HepG2 (cell line): ENCODE measurements around the gene DNTTIP2. TPM values are rescaled to one million over a fixed set of nuclear protein-coding genes. Genes with fewer than 3 reads are reported as not detected.

Experiments used
- ETV6 ChIP-seq: sonication (generic); formaldehyde crosslinking; conservative IDR thresholded peaks from 2 replicates; pipeline ENCODE4 v1.4.0; 2020; ENCODE audit warnings: missing genetic modification reagents
- GABPB1 ChIP-seq: IDR thresholded peaks from 2 replicates; pipeline ENCODE4 v1.6.1; 2016; ENCODE audit warnings: mild to moderate bottlenecking, missing genetic modification reagents, moderate library complexity, missing compliant biosample characterization
- GPBP1L1 ChIP-seq: sonication (generic); formaldehyde crosslinking; IDR thresholded peaks from 2 replicates; pipeline ENCODE4 v1.5.0; 2020; ENCODE audit warnings: mild to moderate bottlenecking, missing genetic modification reagents
- HDAC1 ChIP-seq: sonication (generic); formaldehyde crosslinking; IDR thresholded peaks from 2 replicates; pipeline ENCODE4 v1.5.1; 2020; ENCODE audit warnings: mild to moderate bottlenecking, missing genetic modification reagents
- HNF4G ChIP-seq, 2 experiments: sonication (generic) in 1 of 2; formaldehyde crosslinking in 1 of 2; IDR thresholded peaks; 2 replicates each; pipeline versions ENCODE4 v1.4.0 to v1.6.1; 2011 to 2020; ENCODE audit warnings: borderline replicate concordance in 2 of 2, low read depth in 2 of 2, mild to moderate bottlenecking in 2 of 2, low read length in 1 of 2, missing genetic modification reagents in 1 of 2, moderate library complexity in 1 of 2
- HNRNPLL ChIP-seq: fragments of 200-400 bp; formaldehyde crosslinking; IDR thresholded peaks from 2 replicates; pipeline ENCODE4 v1.6.1; 2017; ENCODE audit warnings: mild to moderate bottlenecking, low read depth, low read length; ENCODE audit not compliant: poor library complexity, severe bottlenecking
- NFIB ChIP-seq: sonication (generic); formaldehyde crosslinking; IDR thresholded peaks from 2 replicates; pipeline ENCODE4 v1.9.0; 2021; ENCODE audit warnings: missing genetic modification reagents, mild to moderate bottlenecking, borderline replicate concordance
- RBAK ChIP-seq: sonication (generic); formaldehyde crosslinking; IDR thresholded peaks from 2 replicates; pipeline ENCODE4 v1.5.1; 2020; ENCODE audit warnings: mild to moderate bottlenecking, missing genetic modification reagents
- SP140L ChIP-seq: sonication (generic); formaldehyde crosslinking; IDR thresholded peaks from 2 replicates; pipeline ENCODE4 v1.4.0; 2020; ENCODE audit warnings: missing genetic modification reagents, borderline replicate concordance
- SPEN ChIP-seq: sonication (generic); formaldehyde crosslinking; IDR thresholded peaks from 2 replicates; pipeline ENCODE4 v1.5.1; 2020; ENCODE audit warnings: low read depth, mild to moderate bottlenecking, missing genetic modification reagents
- SSRP1 ChIP-seq: IDR thresholded peaks from 2 replicates; pipeline ENCODE4 v1.6.1; 2016; ENCODE audit warnings: control low read depth
- TBX2 ChIP-seq: sonication (generic); formaldehyde crosslinking; IDR thresholded peaks from 2 replicates; pipeline ENCODE4 v1.5.0; 2020; ENCODE audit warnings: missing genetic modification reagents, mild to moderate bottlenecking, borderline replicate concordance
- TCF7 ChIP-seq: sonication (generic); IDR thresholded peaks from 2 replicates; pipeline ENCODE4 v1.6.1; 2016; ENCODE audit warnings: antibody characterized with exemption, low read depth
- TEF ChIP-seq: sonication (generic); formaldehyde crosslinking; IDR thresholded peaks from 2 replicates; pipeline ENCODE4 v1.5.0; 2020; ENCODE audit warnings: missing genetic modification reagents
- ZBTB43 ChIP-seq: sonication (generic); formaldehyde crosslinking; conservative IDR thresholded peaks from 2 replicates; pipeline ENCODE4 v1.4.0; 2020; ENCODE audit warnings: missing genetic modification reagents
- ZC3H13 ChIP-seq: sonication (generic); formaldehyde crosslinking; IDR thresholded peaks from 2 replicates; pipeline ENCODE4 v1.8.1; 2023; ENCODE audit warnings: mild to moderate bottlenecking, missing genetic modification reagents, moderate library complexity
- ZFP90 ChIP-seq: sonication (generic); formaldehyde crosslinking; IDR thresholded peaks from 2 replicates; pipeline ENCODE4 v1.8.0; 2022; ENCODE audit warnings: missing genetic modification reagents, mild to moderate bottlenecking, inconsistent platforms, borderline replicate concordance
- ZNF138 ChIP-seq: sonication (generic); formaldehyde crosslinking; IDR thresholded peaks from 2 replicates; pipeline ENCODE4 v1.5.0; 2020; ENCODE audit warnings: mild to moderate bottlenecking, low read depth, missing genetic modification reagents
- ZNF235 ChIP-seq: sonication (generic); formaldehyde crosslinking; IDR thresholded peaks from 2 replicates; pipeline ENCODE4 v1.8.1; 2023; ENCODE audit warnings: mild to moderate bottlenecking, missing genetic modification reagents, borderline replicate concordance
- ZNF264 ChIP-seq: sonication (generic); formaldehyde crosslinking; IDR thresholded peaks from 2 replicates; pipeline ENCODE4 v1.4.0; 2020; ENCODE audit warnings: missing genetic modification reagents
- ZNF343 ChIP-seq: sonication (generic); formaldehyde crosslinking; IDR thresholded peaks from 2 replicates; pipeline ENCODE4 v1.4.0; 2020; ENCODE audit warnings: mild to moderate bottlenecking, missing genetic modification reagents
- ZNF513 ChIP-seq: sonication (generic); formaldehyde crosslinking; conservative IDR thresholded peaks from 2 replicates; pipeline ENCODE4 v1.5.0; 2020; ENCODE audit warnings: missing genetic modification reagents
- ZNF678 ChIP-seq: sonication (generic); formaldehyde crosslinking; IDR thresholded peaks from 2 replicates; pipeline ENCODE4 v1.4.0; 2020; ENCODE audit warnings: mild to moderate bottlenecking, missing genetic modification reagents
- ZNF768 ChIP-seq: sonication (generic); formaldehyde crosslinking; IDR thresholded peaks from 2 replicates; pipeline ENCODE4 v1.4.0; 2020; ENCODE audit warnings: missing genetic modification reagents
- ZNF782 ChIP-seq: sonication (generic); formaldehyde crosslinking; IDR thresholded peaks from 2 replicates; pipeline ENCODE4 v1.4.0; 2020; ENCODE audit warnings: missing genetic modification reagents, mild to moderate bottlenecking, borderline replicate concordance
- polyA plus RNA-seq, 8 experiments: library from polyadenylated mRNA; depleted of rRNA in 3 of 8; stranded (reverse) in 7 of 8; unstranded in 1 of 8; fragments of >200 nt; fragmentation: Illumina TruSeq in 4 of 8; extraction: Trizol in 4 of 8; gene quantifications; 2 replicates each; pipeline versions ENCODE4 v1.2.1 to v1.2.3, GENCODE V29; 2011 to 2016; ENCODE audit warnings: low read depth in 4 of 8, missing spikeins in 1 of 8, mixed read lengths in 1 of 8; ENCODE audit not compliant: insufficient read depth in 1 of 8
- total RNA-seq, 5 experiments: library from RNA; depleted of rRNA; stranded (reverse); fragments of >200 nt; fragmentation: Illumina TruSeq; extraction: Trizol; gene quantifications; 2 replicates each; pipeline ENCODE4 v1.2.3, GENCODE V29; 2016; ENCODE audit warnings: low read depth in 1 of 5

DNTTIP2 gene
- total and polyA plus RNA-seq, 2 of the 13 experiments (the other 11 are each of a cell fraction or from before 2014, with no cell fraction given) = 11.4 to 63.3 TPM

- no peak; the same call in 1 of the 2 replicates for TF ChIP-seq ZNF768 (CRISPR knock-in tag)
- peak; percentile 76 for TF ChIP-seq ZBTB43 (CRISPR knock-in tag)
- TF ChIP-seq ZNF678 (CRISPR knock-in tag) = 0 out of 2 replicates have a peak, but pooled peaks have one; percentile 34
- peak; percentile 82; the same call in 1 of the 2 replicates for TF ChIP-seq ZNF138 (CRISPR knock-in tag)
- TF ChIP-seq ZNF513 (CRISPR knock-in tag) = no peak
- peak; percentile 30; the same call in 1 of the 2 replicates for TF ChIP-seq ZNF343 (CRISPR knock-in tag)
- no peak for TF ChIP-seq NFIB (CRISPR knock-in tag)
- TF ChIP-seq GPBP1L1 (CRISPR knock-in tag) = no peak
- no peak for TF ChIP-seq TEF
- TF ChIP-seq TCF7 = no peak
- TF ChIP-seq ZC3H13 = no peak
- TF ChIP-seq HDAC1 = peak; percentile 97
- TF ChIP-seq GABPB1 (CRISPR knock-in tag) = peak; percentile 99
- peak; percentile 59; the same call in 1 of the 2 replicates for TF ChIP-seq ZNF264 (CRISPR knock-in tag)
- peak; percentile 69 for TF ChIP-seq HNRNPLL
- peak; percentile 73; the same call in 1 of the 2 replicates for TF ChIP-seq SP140L (CRISPR knock-in tag)
- peak; percentile 90 for TF ChIP-seq TBX2 (CRISPR knock-in tag)
- TF ChIP-seq HNF4G (IDR thresholded peaks at IDR 0.05; ENCODE audit: borderline replicate concordance, low read depth, low read length) = no peak
- TF ChIP-seq HNF4G (CRISPR knock-in tag; IDR thresholded peaks at IDR 0.05; ENCODE audit: borderline replicate concordance, low read depth) = no peak
- TF ChIP-seq RBAK (CRISPR knock-in tag) = no peak
- TF ChIP-seq ZFP90 (CRISPR knock-in tag) = no peak; the same call in 1 of the 2 replicates
- 0 out of 2 replicates have a peak, but pooled peaks have one; percentile 28 for TF ChIP-seq ZNF235 (CRISPR knock-in tag)
- no peak for TF ChIP-seq SSRP1 (CRISPR knock-in tag)
- TF ChIP-seq SPEN (CRISPR knock-in tag) = peak; percentile 98
- TF ChIP-seq ETV6 (CRISPR knock-in tag) = peak; percentile 59; the same call in 1 of the 2 replicates
- peak; percentile 47; the same call in 1 of the 2 replicates for TF ChIP-seq ZNF782
These were observed at the start of gene DNTTIP2 (continued) for GRCh38 chr1:93878889-93879586.
